ENCODE measurements around the gene XPNPEP3. TPM values are rescaled to one million over a fixed set of nuclear protein-coding genes. Genes with fewer than 3 reads are reported as not detected.
A peak's percentile ranks its signal among the peaks of the same experiment; 100 is the strongest.
"Not testable (repeated sequence)": the region's sequence is repeated elsewhere in the genome, so short reads cannot be mapped to it uniquely, and the experiment has no call there.

XPNPEP3 gene
- total and polyA plus RNA-seq, 4 donors: 9.2 to 12.6 (median 10.5) TPM

- H3K4me1 ChIP-seq (ENCODE audit: control insufficient read depth, insufficient read depth, low read length): peaks cover 9% of the 10 kb centered on the region
- H3K4me3 ChIP-seq (ENCODE audit: low read depth, low read length): peak overlapping the region; percentile 82
- H3K27ac ChIP-seq (ENCODE audit: low read depth, low read length): peak overlapping the region; percentile 99
- WGBS (ENCODE audit: insufficient coverage): 62% methylated on average over 4 of the region's 20 CpGs
- peak in 3 of 6 donors; percentile 7 to 47 (median 21) for DNase-seq (ENCODE audit: low read depth in 4 of 6, low spot score in 6 of 6)
- H3K9me3 ChIP-seq (ENCODE audit: control insufficient read depth, insufficient read depth, low read length): no peaks in the 10 kb centered on the region
- H3K36me3 ChIP-seq (ENCODE audit: control insufficient read depth, insufficient read depth, low read length): no peaks in the 10 kb centered on the region
- no peaks in the 10 kb centered on the region for H3K27me3 ChIP-seq (ENCODE audit: control insufficient read depth, insufficient read depth, low read length)
These were observed 1.6 kb upstream of the XPNPEP3 start for GRCh38 chr22:40855071-40855978.

- H3K4me3 ChIP-seq (ENCODE audit: low read depth, low read length): peak overlapping the region; percentile 82
- peak in 4 of 6 donors; percentile 20 to 61 (median 40) for DNase-seq (ENCODE audit: low read depth in 4 of 6, low spot score in 6 of 6)
- H3K27me3 ChIP-seq (ENCODE audit: control insufficient read depth, insufficient read depth, low read length): no peaks in the 10 kb centered on the region
- peak overlapping the region; percentile 99 for H3K27ac ChIP-seq (ENCODE audit: low read depth, low read length)
- H3K36me3 ChIP-seq (ENCODE audit: control insufficient read depth, insufficient read depth, low read length): no peaks in the 10 kb centered on the region
- under 1% methylated on average over 22 of the region's 29 CpGs for WGBS (ENCODE audit: insufficient coverage)
- no peaks in the 10 kb centered on the region for H3K9me3 ChIP-seq (ENCODE audit: control insufficient read depth, insufficient read depth, low read length)
- peaks cover 9% of the 10 kb centered on the region for H3K4me1 ChIP-seq (ENCODE audit: control insufficient read depth, insufficient read depth, low read length)
These were observed 902 bp upstream of the XPNPEP3 start for GRCh38 chr22:40855979-40856512.

GRCh38 chr22:40857309-40857855 is 434 bp downstream of the XPNPEP3 start:
- no peaks in the 10 kb centered on the region for H3K9me3 ChIP-seq (ENCODE audit: control insufficient read depth, insufficient read depth, low read length)
- H3K4me1 ChIP-seq (ENCODE audit: control insufficient read depth, insufficient read depth, low read length): peaks cover 9% of the 10 kb centered on the region
- H3K27ac ChIP-seq (ENCODE audit: low read depth, low read length): peak overlapping the region; percentile 99
- no peak for DNase-seq (ENCODE audit: low read depth in 4 of 6, low spot score in 6 of 6)
- WGBS (ENCODE audit: insufficient coverage): 8% methylated on average over 15 of the region's 18 CpGs
- H3K27me3 ChIP-seq (ENCODE audit: control insufficient read depth, insufficient read depth, low read length): no peaks in the 10 kb centered on the region
- peak overlapping the region; percentile 82 for H3K4me3 ChIP-seq (ENCODE audit: low read depth, low read length)
- no peaks in the 10 kb centered on the region for H3K36me3 ChIP-seq (ENCODE audit: control insufficient read depth, insufficient read depth, low read length)

DNA sequence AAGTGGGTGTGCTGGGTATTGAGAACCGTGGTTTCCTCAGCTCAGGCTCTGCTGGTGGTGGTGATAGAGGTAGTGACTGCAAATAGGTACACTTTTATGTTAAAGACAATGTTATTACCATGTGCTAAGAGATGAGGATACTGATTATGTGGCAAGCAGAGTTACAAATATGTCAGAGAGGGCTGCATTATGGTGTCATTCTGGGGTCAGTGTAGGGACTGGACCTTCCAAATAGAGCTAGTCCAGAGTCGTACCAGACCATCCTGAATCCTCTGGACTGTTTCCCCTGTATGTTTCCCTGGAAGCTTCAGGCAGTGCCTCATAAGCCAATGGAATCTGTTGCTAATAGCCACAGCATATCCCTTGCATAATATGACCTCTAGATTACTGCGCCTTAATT is 5.1 kb downstream of the XPNPEP3 start, which contains the start of gene DNAJB7:
Gene DNAJB7 (minus strand): TSS at position 101 of the 400 bp plus-strand sequence. CDS start 119 bp downstream, outside the sequence.
- WGBS (ENCODE audit: insufficient coverage): 100% methylated on average over 2 of the region's 3 CpGs
- H3K36me3 ChIP-seq (ENCODE audit: control insufficient read depth, insufficient read depth, low read length): no peaks in the 10 kb centered on the region
- no peaks in the 10 kb centered on the region for H3K27me3 ChIP-seq (ENCODE audit: control insufficient read depth, insufficient read depth, low read length)
- H3K9me3 ChIP-seq (ENCODE audit: control insufficient read depth, insufficient read depth, low read length): no peaks in the 10 kb centered on the region
- DNase-seq (ENCODE audit: low read depth in 4 of 6, low spot score in 6 of 6): no peak
- H3K27ac ChIP-seq (ENCODE audit: low read depth, low read length): no peak within 1 kb of the TSS
- H3K4me3 ChIP-seq (ENCODE audit: low read depth, low read length): no peak within 1 kb of the TSS
- H3K4me1 ChIP-seq (ENCODE audit: control insufficient read depth, insufficient read depth, low read length): peaks cover 4% of the 10 kb centered on the region

GRCh38 chr22:40862537-40862936 is 5.6 kb downstream of the XPNPEP3 start:
- Histone ChIP-seq H3K4me1 (ENCODE audit: control insufficient read depth, insufficient read depth, low read length) (peaks cover 4% of the 10 kb centered on the region), H3K27me3 (ENCODE audit: control insufficient read depth, insufficient read depth, low read length) (no peaks in the 10 kb centered on the region), H3K27ac (ENCODE audit: low read depth, low read length) (no peak overlapping the region), H3K9me3 (ENCODE audit: control insufficient read depth, insufficient read depth, low read length) (no peaks in the 10 kb centered on the region), H3K36me3 (ENCODE audit: control insufficient read depth, insufficient read depth, low read length) (no peaks in the 10 kb centered on the region), H3K4me3 (ENCODE audit: low read depth, low read length) (no peak overlapping the region)
- no peak for DNase-seq (ENCODE audit: low read depth in 4 of 6, low spot score in 6 of 6)
- WGBS (ENCODE audit: insufficient coverage): 100% methylated on average over 1 of the region's 2 CpGs

DNA sequence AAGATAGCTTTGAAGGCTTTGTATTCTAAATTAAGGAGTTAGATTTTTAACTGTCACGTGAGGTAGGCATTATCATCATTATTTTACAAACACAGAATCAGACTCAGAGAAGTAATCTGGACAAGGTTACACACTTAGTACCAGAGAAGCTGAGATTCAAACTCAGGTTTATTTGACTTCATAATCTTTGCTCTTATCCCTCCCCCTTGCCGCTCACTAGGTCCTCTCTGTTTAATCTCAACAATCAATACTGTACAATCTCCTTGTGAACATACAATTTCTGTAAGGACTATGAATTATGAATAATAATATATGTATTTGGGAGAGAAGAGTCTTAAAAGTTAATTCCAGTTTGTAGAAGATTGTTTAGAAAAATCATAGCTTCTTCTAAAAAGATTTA is 10.2 kb downstream of the XPNPEP3 start:
- no CpG with 5 or more reads among the region's 2 CpGs for WGBS (ENCODE audit: insufficient coverage)
- no peaks in the 10 kb centered on the region for H3K9me3 ChIP-seq (ENCODE audit: control insufficient read depth, insufficient read depth, low read length)
- no peak overlapping the region for H3K4me3 ChIP-seq (ENCODE audit: low read depth, low read length)
- H3K27ac ChIP-seq (ENCODE audit: low read depth, low read length): no peak overlapping the region
- H3K27me3 ChIP-seq (ENCODE audit: control insufficient read depth, insufficient read depth, low read length): no peaks in the 10 kb centered on the region
- DNase-seq (ENCODE audit: low read depth in 4 of 6, low spot score in 6 of 6): no peak
- H3K4me1 ChIP-seq (ENCODE audit: control insufficient read depth, insufficient read depth, low read length): no peaks in the 10 kb centered on the region
- peaks cover 3% of the 10 kb centered on the region for H3K36me3 ChIP-seq (ENCODE audit: control insufficient read depth, insufficient read depth, low read length)

DNA sequence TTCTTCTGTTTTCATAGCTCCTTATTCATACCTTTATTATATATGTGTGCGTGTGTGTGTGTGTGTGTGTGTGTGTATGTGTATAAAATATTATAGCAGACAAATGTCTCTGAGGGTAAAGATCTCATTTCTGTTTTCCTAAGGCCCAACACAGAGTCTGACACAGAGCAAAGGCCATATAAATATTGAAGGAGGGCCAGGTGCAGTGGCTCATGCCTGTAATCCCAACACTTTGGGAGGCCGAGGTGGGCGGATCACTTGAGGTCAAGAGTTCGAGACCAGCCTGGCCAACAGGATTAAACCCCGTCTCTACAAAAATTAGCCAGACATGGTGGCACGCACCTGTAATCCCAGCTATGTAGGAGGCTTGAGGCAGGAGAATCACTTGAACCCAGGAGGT is 11.4 kb downstream of the XPNPEP3 start:
- not testable (repeated sequence) for H3K4me3 ChIP-seq (ENCODE audit: low read depth, low read length); H3K9me3 ChIP-seq (ENCODE audit: control insufficient read depth, insufficient read depth, low read length); H3K27me3 ChIP-seq (ENCODE audit: control insufficient read depth, insufficient read depth, low read length); DNase-seq (ENCODE audit: low read depth in 4 of 6, low spot score in 6 of 6); H3K4me1 ChIP-seq (ENCODE audit: control insufficient read depth, insufficient read depth, low read length); H3K36me3 ChIP-seq (ENCODE audit: control insufficient read depth, insufficient read depth, low read length); H3K27ac ChIP-seq (ENCODE audit: low read depth, low read length)
- 97% methylated on average over 5 of the region's 6 CpGs for WGBS (ENCODE audit: insufficient coverage)

- WGBS (ENCODE audit: insufficient coverage): no CpG with 5 or more reads among the region's 3 CpGs
These were observed 17.1 kb downstream of the XPNPEP3 start for GRCh38 chr22:40874016-40874415.

DNA sequence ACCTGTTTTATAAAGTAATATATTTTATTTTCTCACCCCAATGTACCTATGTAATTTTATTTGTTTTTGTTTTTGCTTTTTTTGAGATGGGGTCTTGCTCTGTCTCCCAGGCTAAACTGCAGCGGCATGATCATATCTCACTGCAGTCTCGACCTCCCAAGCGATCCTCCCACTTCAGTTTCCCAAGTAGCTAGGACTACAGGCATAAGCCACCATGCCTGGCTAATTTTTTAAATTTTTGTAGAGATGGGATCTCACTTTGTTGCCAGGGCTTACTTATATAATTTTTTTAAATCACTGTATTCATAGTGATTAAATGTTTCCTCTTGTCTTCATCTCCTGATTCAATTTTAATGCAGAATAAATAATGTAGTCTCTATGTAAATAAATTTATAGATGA is 18.2 kb downstream of the XPNPEP3 start:
- no peaks in the 10 kb centered on the region for H3K9me3 ChIP-seq (ENCODE audit: control insufficient read depth, insufficient read depth, low read length)
- peaks cover 5% of the 10 kb centered on the region for H3K36me3 ChIP-seq (ENCODE audit: control insufficient read depth, insufficient read depth, low read length)
- no peak for DNase-seq (ENCODE audit: low read depth in 4 of 6, low spot score in 6 of 6)
- H3K27ac ChIP-seq (ENCODE audit: low read depth, low read length): no peak overlapping the region
- H3K4me3 ChIP-seq (ENCODE audit: low read depth, low read length): no peak overlapping the region
- WGBS (ENCODE audit: insufficient coverage): no CpG with 5 or more reads among the region's 3 CpGs
- H3K4me1 ChIP-seq (ENCODE audit: control insufficient read depth, insufficient read depth, low read length): no peaks in the 10 kb centered on the region
- H3K27me3 ChIP-seq (ENCODE audit: control insufficient read depth, insufficient read depth, low read length): no peaks in the 10 kb centered on the region

More at GRCh38 chr22:40874016-40874415, 17.1 kb downstream of the XPNPEP3 start:
- Histone ChIP-seq H3K27ac (ENCODE audit: low read depth, low read length) (no peak overlapping the region), H3K4me3 (ENCODE audit: low read depth, low read length) (no peak overlapping the region), H3K27me3 (ENCODE audit: control insufficient read depth, insufficient read depth, low read length) (no peaks in the 10 kb centered on the region), H3K9me3 (ENCODE audit: control insufficient read depth, insufficient read depth, low read length) (no peaks in the 10 kb centered on the region), H3K4me1 (ENCODE audit: control insufficient read depth, insufficient read depth, low read length) (no peaks in the 10 kb centered on the region), H3K36me3 (ENCODE audit: control insufficient read depth, insufficient read depth, low read length) (peaks cover 5% of the 10 kb centered on the region)
- DNase-seq (ENCODE audit: low read depth in 4 of 6, low spot score in 6 of 6): no peak
